Measurements from ENCODE around the gene CLDN8.

The CLDN8 gene

DNA sequence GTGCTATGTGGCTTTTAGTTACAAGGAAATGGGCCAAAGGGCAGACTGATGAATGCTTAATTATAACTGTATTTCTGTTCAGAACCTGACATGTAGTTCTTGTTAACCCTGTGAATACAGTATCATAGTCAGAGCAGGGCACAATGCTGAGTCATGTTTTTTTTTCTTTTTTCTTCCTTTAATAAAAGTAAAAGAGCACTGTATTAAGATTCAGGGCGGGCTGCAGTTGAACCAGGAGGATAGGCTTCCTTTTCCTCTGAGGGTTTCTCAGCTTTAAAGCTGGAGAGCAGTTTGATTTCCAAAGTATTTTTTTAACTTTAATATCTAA, 8.7 kb downstream of the CLDN8 start:
- DNase-seq = no peak

DNA sequence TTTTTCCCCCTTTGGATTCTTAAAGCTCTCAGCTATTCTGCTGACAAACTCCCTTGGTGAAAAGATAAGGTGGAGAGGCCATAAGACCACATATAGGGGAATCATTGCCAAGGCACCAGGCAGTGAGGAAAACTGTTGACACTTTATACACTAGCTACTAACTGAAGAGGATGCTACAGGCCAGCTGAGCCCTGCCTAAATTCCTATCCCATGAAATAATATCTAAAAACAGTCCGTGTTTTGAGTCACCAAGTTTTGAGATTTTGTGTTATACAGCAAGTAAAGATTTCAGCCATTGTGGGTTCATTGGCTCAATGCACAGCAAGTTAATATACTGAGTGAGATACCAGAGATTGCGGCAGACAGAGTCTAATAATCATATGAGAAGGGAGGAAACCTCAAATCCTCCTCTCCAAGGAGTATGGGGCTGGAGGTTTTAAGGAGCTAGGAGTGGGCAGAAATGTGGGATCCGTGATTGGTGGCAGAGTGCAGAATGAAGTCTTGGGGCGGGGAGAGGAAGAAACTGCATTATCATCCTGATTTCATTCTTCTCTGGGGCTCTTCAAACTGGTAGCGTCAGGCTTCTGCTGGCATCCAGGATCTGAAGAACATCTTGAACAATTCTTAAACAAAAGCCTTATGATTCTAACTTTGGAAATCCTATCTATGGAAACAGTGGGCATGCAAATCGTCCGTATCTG, 9.2 kb downstream of the CLDN8 start:
- DNase-seq = no peak

DNA sequence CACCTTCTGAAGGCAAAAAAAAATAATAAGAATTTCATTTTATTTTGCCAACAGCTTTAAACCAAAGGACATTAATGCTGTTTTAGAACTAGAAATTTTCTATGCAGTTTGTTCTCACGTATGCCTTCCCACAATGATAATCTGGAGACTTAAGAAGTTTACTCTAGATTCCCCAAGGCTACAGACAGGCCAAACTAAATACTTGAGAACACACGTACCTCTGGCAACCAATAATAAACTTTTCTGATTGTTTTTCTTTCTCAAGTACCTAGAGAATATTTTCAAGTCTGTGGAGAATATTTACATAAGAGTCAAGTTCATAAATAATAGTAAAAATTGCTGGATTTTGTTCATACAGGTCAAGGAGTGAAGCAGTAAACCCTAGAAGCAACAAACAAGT, 15.9 kb downstream of the CLDN8 start:
- no peak for DNase-seq

DNA sequence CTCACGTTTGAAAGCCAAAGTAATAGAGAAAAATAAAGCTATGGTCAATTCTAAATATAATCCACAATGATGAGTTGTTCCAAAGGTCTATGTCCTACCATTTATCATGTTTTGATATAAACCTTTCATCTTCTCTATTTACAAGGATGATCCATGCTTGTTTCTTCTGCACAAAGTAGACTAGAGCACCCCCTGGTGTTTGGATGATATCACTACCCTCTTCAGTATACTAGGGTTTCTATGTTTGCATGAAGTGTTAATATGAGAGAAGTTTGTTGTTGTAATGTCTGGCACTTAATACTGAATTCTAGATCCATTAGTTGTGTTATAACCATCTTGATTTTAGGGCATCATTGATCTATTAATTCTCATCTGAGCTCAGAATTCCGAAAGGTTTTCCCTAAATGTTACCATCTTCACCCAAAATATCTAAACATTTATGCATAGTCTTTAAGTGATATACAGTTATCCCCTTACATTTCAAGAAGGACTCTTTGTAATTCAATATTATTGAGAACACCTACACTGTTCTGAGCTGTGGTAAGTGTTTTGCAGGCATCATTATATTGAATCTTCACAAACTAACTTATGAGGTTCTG, 21.1 kb downstream of the CLDN8 start:
- DNase-seq = no peak

DNA sequence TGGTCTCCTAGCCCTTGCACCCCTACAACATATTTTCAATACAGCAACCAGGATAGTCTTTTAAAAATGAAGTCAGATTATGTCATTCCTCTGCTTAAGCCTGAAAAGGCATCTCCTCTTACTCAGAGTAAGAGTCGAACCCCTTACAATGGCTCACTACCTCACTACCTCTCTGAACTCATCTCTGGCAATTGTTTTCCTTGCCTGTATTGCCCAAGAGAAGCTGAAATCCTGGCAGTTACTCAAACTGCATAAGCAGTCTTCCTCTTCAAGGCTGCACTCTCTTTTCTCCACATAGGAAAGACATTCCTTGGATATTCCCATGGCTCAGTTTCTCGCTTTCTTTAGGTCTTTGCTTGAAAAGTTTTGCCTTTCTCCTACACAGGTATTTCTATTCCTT, 22.7 kb downstream of the CLDN8 start:
- DNase-seq = no peak

DNA sequence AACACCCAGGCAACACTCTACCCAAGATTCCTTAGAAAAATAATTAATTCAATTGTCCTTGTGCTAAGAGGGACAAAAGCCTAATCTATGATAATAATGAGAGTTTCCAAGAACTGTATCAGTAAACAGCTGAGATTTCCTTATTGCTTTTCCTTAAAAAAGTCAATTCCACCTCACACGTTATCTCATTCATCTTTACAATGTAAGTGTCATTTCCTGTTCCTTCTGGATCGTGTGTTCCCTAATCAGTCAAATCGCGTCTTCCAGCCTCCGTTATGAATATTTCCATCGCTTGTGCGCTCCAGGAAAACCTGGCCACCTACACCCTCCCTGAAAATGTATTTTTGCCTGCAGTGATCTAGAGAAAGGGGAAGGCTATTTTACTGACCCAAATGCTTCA, 25.3 kb downstream of the CLDN8 start:
- no peak for DNase-seq

GRCh38 chr21:30189773-30190172, 26.1 kb downstream of the CLDN8 start:
- DNase-seq = no peak

- no peak for DNase-seq
Observed at GRCh38 chr21:30186242-30186641, 29.7 kb downstream of the CLDN8 start.

GRCh38 chr21:30168086-30168485, 47.8 kb downstream of the CLDN8 start:
- DNase-seq = no peak

DNA sequence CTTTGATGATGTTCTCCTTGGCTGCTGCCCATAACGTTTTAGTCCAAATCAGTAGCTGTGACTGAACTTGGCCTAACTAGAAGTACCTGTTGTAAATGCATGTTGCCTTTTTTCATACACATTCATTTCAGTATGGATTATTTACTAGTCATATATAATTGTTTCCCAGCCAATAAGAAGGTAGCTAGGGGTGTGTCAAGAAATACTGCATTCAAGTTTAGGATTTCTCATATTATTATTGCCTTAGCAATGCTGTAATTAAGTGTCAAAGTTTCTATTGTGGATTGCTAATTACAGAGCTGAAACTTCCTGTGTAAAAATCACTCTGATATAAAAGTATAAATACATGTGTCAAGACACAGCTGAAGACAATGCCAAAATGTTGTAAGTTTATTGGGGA, 49.2 kb downstream of the CLDN8 start, which contains the start of gene CLDN17:
CLDN17 (minus strand) TSS at position 101 of the 400 bp plus-strand sequence. CDS start 188 bp downstream, outside the sequence.
- DNase-seq = no peak

- DNase-seq = no peak
Observed at GRCh38 chr21:30166171-30166570, 49.7 kb downstream of the CLDN8 start.

- no peak for DNase-seq
Observed at GRCh38 chr21:30164796-30165195, 51.1 kb downstream of the CLDN8 start.
